Erythroblast (primary cell): ENCODE results near the gene BMERB1.
"Not testable (repeated sequence)": the region's sequence is repeated elsewhere in the genome, so short reads cannot be mapped to it uniquely, and the experiment has no call there.

ENCODE experiments used
- GATA1 ChIP-seq: IDR thresholded peaks from 2 replicates; pipeline ENCODE4 v1.6.1; 2011; ENCODE audit warnings: low read depth, mild to moderate bottlenecking, control low read depth, low read length, moderate library complexity
- POLR2A ChIP-seq: IDR thresholded peaks from 2 replicates; pipeline ENCODE4 v1.6.1; 2011; ENCODE audit warnings: mild to moderate bottlenecking, low read length

DNA sequence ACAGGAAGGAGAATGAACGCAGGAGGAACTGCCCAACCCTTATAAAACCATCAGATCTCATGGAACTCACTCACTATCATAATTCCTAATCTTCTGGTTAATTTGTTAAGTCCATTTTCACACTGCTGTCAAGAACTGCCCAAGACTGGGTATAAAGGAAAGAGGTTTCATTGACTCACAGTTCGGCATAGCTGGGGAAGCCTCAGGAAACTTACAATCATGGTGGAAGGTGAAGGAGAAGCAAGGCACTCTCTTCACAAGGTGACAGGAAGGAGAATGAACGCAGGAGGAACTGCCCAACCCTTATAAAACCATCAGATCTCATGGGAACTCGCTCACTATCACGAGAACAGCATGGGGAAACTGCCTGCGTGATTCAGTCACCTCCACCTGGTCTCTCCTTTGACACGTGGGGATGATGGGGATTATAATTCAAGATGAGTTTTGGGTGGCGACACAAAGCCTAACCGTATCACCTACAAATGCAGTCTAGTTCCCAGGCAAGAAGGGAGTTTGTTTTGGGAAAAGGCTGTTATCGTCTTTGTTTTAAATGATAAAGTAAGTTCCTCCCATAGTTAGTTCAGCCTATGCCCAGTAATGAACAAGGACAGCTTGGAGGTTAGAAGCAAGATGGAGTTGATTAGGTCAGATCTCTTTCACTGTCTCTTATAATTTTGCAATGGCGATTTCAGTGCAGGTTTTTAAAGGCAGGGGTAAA, 139.7 kb downstream of the BMERB1 start:
- TF ChIP-seq POLR2A, GATA1: not testable (repeated sequence)
